Germinal center (tissue), 1 donor: ENCODE measurements around the gene PBXIP1.
A peak's percentile ranks its signal among the peaks of the same experiment; 100 is the strongest.

ENCODE experiments used
- DNase-seq: peaks from one replicate; pipeline ENCODE4 v3.0.0; 2012; ENCODE audit warnings: mixed read lengths, low spot score

The PBXIP1 gene

GRCh38 chr1:154972517-154973343 is 16.8 kb upstream of the PBXIP1 start:
- DNase-seq: no peak

- no peak for DNase-seq
Measured at GRCh38 chr1:154972213-154972516, 16.3 kb upstream of the PBXIP1 start.

GRCh38 chr1:154971341-154971998 is 15.6 kb upstream of the PBXIP1 start:
- no peak for DNase-seq

GRCh38 chr1:154970631-154971340 is 14.9 kb upstream of the PBXIP1 start, which contains the start of gene SHC1:
Gene SHC1 (minus strand): TSS chr1:154970747. CDS start chr1:154970526, 221 bp downstream.
- no peak for DNase-seq

GRCh38 chr1:154969860-154970452 is 14.1 kb upstream of the PBXIP1 start:
- DNase-seq: no peak

- DNase-seq: no peak
Measured at GRCh38 chr1:154969246-154969645, 13.3 kb upstream of the PBXIP1 start.

- DNase-seq: no peak
Measured at GRCh38 chr1:154968731-154969130, 12.8 kb upstream of the PBXIP1 start.

- DNase-seq: no peak
Measured at GRCh38 chr1:154967331-154967950, 11.5 kb upstream of the PBXIP1 start.

- no peak for DNase-seq
Measured at GRCh38 chr1:154966111-154966510, 10.2 kb upstream of the PBXIP1 start.

- DNase-seq: no peak
Measured at GRCh38 chr1:154964359-154964758, 8.5 kb upstream of the PBXIP1 start.

- no peak for DNase-seq
Measured at GRCh38 chr1:154963643-154964042, 7.7 kb upstream of the PBXIP1 start.

- no peak for DNase-seq
Measured at GRCh38 chr1:154962795-154963330, 7.0 kb upstream of the PBXIP1 start.

GRCh38 chr1:154962156-154962749 is 6.4 kb upstream of the PBXIP1 start:
- DNase-seq: peak; percentile 53

GRCh38 chr1:154961207-154962155 is 5.6 kb upstream of the PBXIP1 start, which contains the start of gene PYGO2:
Gene PYGO2 (minus strand): TSS chr1:154961782. CDS start chr1:154961576, 206 bp downstream.
- DNase-seq: peak; percentile 81

- DNase-seq: no peak
Measured at GRCh38 chr1:154960446-154961136, 4.7 kb upstream of the PBXIP1 start.

- no peak for DNase-seq
Measured at GRCh38 chr1:154959426-154959780, 3.5 kb upstream of the PBXIP1 start.

- DNase-seq: no peak
Measured at GRCh38 chr1:154958681-154959425, 3.0 kb upstream of the PBXIP1 start.

- no peak for DNase-seq
Measured at GRCh38 chr1:154958036-154958435, 2.1 kb upstream of the PBXIP1 start.
